LNCAP (cell line): Measurements from ENCODE around the gene GID8.

Experiments used
- CTCF ChIP-seq: fragments of 450-650 bp; IDR thresholded peaks from 2 replicates; pipeline ENCODE4 v1.5.1; 2017; ENCODE audit warnings: mild to moderate bottlenecking

The GID8 gene

GRCh38 chr20:62898970-62899632, 38.8 kb upstream of the GID8 start:
- TF ChIP-seq CTCF, result no peak

GRCh38 chr20:62899633-62900051, 38.3 kb upstream of the GID8 start:
- no peak for TF ChIP-seq CTCF

GRCh38 chr20:62900052-62900691, 37.8 kb upstream of the GID8 start:
- peak; percentile 91 for TF ChIP-seq CTCF

GRCh38 chr20:62900692-62901584, 37.0 kb upstream of the GID8 start:
- peak; percentile 6; the same call in 1 of the 2 replicates for TF ChIP-seq CTCF

- TF ChIP-seq CTCF, result no peak
Observed at GRCh38 chr20:62901891-62902290, 36.1 kb upstream of the GID8 start.

GRCh38 chr20:62902926-62903615, 34.9 kb upstream of the GID8 start:
- no peak for TF ChIP-seq CTCF

GRCh38 chr20:62905536-62906117, 32.3 kb upstream of the GID8 start:
- TF ChIP-seq CTCF, result no peak
